Measurements from ENCODE around the gene CD47. TPM values are rescaled to one million over a fixed set of nuclear protein-coding genes. Genes with fewer than 3 reads are reported as not detected.

CD47 gene
- total and polyA plus RNA-seq, 7 donors: 10.8 to 74.9 (median 61.4) TPM

GRCh38 chr3:108097322-108098002, 6.6 kb upstream of the CD47 start:
- H3K27ac ChIP-seq: no peak overlapping the region
- H3K36me3 ChIP-seq: no peaks in the 10 kb centered on the region
- no peak overlapping the region for H3K4me3 ChIP-seq
- H3K9me3 ChIP-seq: no peaks in the 10 kb centered on the region
- intact Hi-C loops (cut with DNase I): no loop called here
- H3K4me1 ChIP-seq: peaks cover 0 to 8% (median 0%) of the 10 kb centered on the region in 4 donors
- H3K27me3 ChIP-seq: no peaks in the 10 kb centered on the region
- TF ChIP-seq POLR2A (IDR thresholded peaks at IDR 0.05) (no peak), EP300 (IDR thresholded peaks at IDR 0.05) (no peak), POLR2AphosphoS5 (IDR thresholded peaks at IDR 0.05) (no peak), CTCF (IDR thresholded peaks at IDR 0.05) (no peak)
- 91 to 95% methylated on average over 8 of the region's 8 CpGs for WGBS, 2 donors
- DNase-seq: no peak

GRCh38 chr3:108096532-108097321, 5.9 kb upstream of the CD47 start:
- WGBS, 2 donors: 70 to 81% methylated on average over 9 of the region's 9 CpGs
- Histone ChIP-seq H3K27me3 (no peaks in the 10 kb centered on the region), H3K27ac (no peak overlapping the region), H3K4me1 (peaks cover 0 to 8% (median under 1%) of the 10 kb centered on the region in 4 donors), H3K4me3 (no peak overlapping the region), H3K36me3 (no peaks in the 10 kb centered on the region), H3K9me3 (no peaks in the 10 kb centered on the region)
- intact Hi-C loops (cut with DNase I): no loop called here
- TF ChIP-seq EP300 (IDR thresholded peaks at IDR 0.05): no peak
- TF ChIP-seq POLR2AphosphoS5 (IDR thresholded peaks at IDR 0.05): no peak
- TF ChIP-seq POLR2A (IDR thresholded peaks at IDR 0.05): no peak
- no peak for TF ChIP-seq CTCF (IDR thresholded peaks at IDR 0.05)
- no peak for DNase-seq

- 80 to 91% methylated on average over 3 of the region's 3 CpGs for WGBS, 2 donors
- H3K4me1 ChIP-seq: peaks cover 0 to 15% (median 4%) of the 10 kb centered on the region in 4 donors
- no peak overlapping the region for H3K4me3 ChIP-seq
- no peak for DNase-seq
- no peak overlapping the region for H3K27ac ChIP-seq
- H3K36me3 ChIP-seq: no peaks in the 10 kb centered on the region
- intact Hi-C loops (cut with DNase I): no loop called here
- TF ChIP-seq EP300 (IDR thresholded peaks at IDR 0.05) (no peak), POLR2AphosphoS5 (IDR thresholded peaks at IDR 0.05) (no peak), CTCF (IDR thresholded peaks at IDR 0.05) (no peak), POLR2A (IDR thresholded peaks at IDR 0.05) (no peak)
- H3K27me3 ChIP-seq: no peaks in the 10 kb centered on the region
- no peaks in the 10 kb centered on the region for H3K9me3 ChIP-seq
These were observed 2.8 kb upstream of the CD47 start for GRCh38 chr3:108093616-108094015.

- TF ChIP-seq POLR2AphosphoS5 (IDR thresholded peaks at IDR 0.05) (no peak), EP300 (IDR thresholded peaks at IDR 0.05) (no peak), POLR2A (IDR thresholded peaks at IDR 0.05) (no peak), CTCF (IDR thresholded peaks at IDR 0.05) (no peak)
- H3K9me3 ChIP-seq: no peaks in the 10 kb centered on the region
- no peak for DNase-seq
- intact Hi-C loops (cut with DNase I): no loop called here
- H3K27me3 ChIP-seq: no peaks in the 10 kb centered on the region
- H3K36me3 ChIP-seq: no peaks in the 10 kb centered on the region
- no peak overlapping the region for H3K4me3 ChIP-seq
- H3K4me1 ChIP-seq: peaks cover 0 to 19% (median 4%) of the 10 kb centered on the region in 4 donors
- no peak overlapping the region for H3K27ac ChIP-seq
These were observed 2.2 kb upstream of the CD47 start for GRCh38 chr3:108093021-108093420.

All from sigmoid colon (tissue), 7 donors.